ENCODE results near the gene AGBL4. TPM values are rescaled to one million over a fixed set of nuclear protein-coding genes. Genes with fewer than 3 reads are reported as not detected.

Gene AGBL4
- total and polyA plus RNA-seq, 2 of the 13 experiments (the other 11 are each of a cell fraction or from before 2014, with no cell fraction given): not detected

- no peak for TF ChIP-seq NR2C2 (CRISPR knock-in tag; IDR thresholded peaks at IDR 0.05; ENCODE audit: borderline replicate concordance)
- no peak for TF ChIP-seq MAFK (conservative IDR thresholded peaks at IDR 0.05 in 1 of 2, IDR thresholded peaks at IDR 0.05 in 1 of 2; ENCODE audit: low read length in 2 of 2)
- TF ChIP-seq ZNF143 (CRISPR knock-in tag; IDR thresholded peaks at IDR 0.05): no peak
Measured at GRCh38 chr1:49190138-49190537, 833.6 kb downstream of the AGBL4 start (continued).

- no peak overlapping the region for H3K27ac ChIP-seq (ENCODE audit: extremely low read length, insufficient read depth, low read length)
- ChIA-PET POLR2A (no interaction called here), CTCF (ENCODE audit: low intra/inter-chr PET ratio, low total read pairs) (no interaction called here)
- no peak for TF ChIP-seq U2AF1 (optimal IDR thresholded peaks at IDR 0.05; ENCODE audit: low read depth, low read length)
- ATAC-seq: no peak
- H2AFZ ChIP-seq (ENCODE audit: low read length): no peak overlapping the region
- no peak overlapping the region for H3K4me2 ChIP-seq (ENCODE audit: low read depth, low read length)
- intact Hi-C loops (cut with micrococcal nuclease; ENCODE audit: unreplicated experiment) (no loop called here), in situ Hi-C loops (cut with HindIII; ENCODE audit: extremely low pct_ligation_motif_present, low pct_unique_long_range_greater_than_20kb) (no loop called here)
- FAIRE-seq: no peak
- 7% methylated on average over 3 of the region's 3 CpGs for WGBS (ENCODE audit: low lambda C conversion rate)
- no TSS peak for BruUV-seq (replicated peaks)
- H3K4me3 ChIP-seq (replicated peaks in 1 of 3; ENCODE audit: insufficient read depth in 1 of 3, low read depth in 2 of 3, low read length in 3 of 3): no peak overlapping the region
- no peaks in the 10 kb centered on the region for H4K20me1 ChIP-seq (ENCODE audit: insufficient read depth, low read length)
- H3K79me2 ChIP-seq (ENCODE audit: insufficient read depth, low read length): no peaks in the 10 kb centered on the region
- no peaks in the 10 kb centered on the region for H3K27me3 ChIP-seq (ENCODE audit: control insufficient read depth in 1 of 2, insufficient read depth in 2 of 2, low read length in 2 of 2)
- H3K9me3 ChIP-seq (ENCODE audit: low read length): peaks cover 92% of the 10 kb centered on the region
- no peaks in the 10 kb centered on the region for H3K4me1 ChIP-seq (ENCODE audit: insufficient read depth, low read length)
- no peak for DNase-seq (ENCODE audit: low spot score)
- H3K9ac ChIP-seq (ENCODE audit: insufficient read depth, low read depth, low read length): no peak overlapping the region
- H3K36me3 ChIP-seq (replicated peaks in 1 of 2; ENCODE audit: control insufficient read depth in 1 of 2, insufficient read depth in 2 of 2, low read length in 2 of 2): no peaks in the 10 kb centered on the region
Measured at GRCh38 chr1:49187056-49187455, 836.7 kb downstream of the AGBL4 start.

GRCh38 chr1:49185450-49185980, 838.2 kb downstream of the AGBL4 start:
- Histone ChIP-seq H3K9me3 (ENCODE audit: low read length) (peaks cover 94% of the 10 kb centered on the region), H3K4me1 (ENCODE audit: insufficient read depth, low read length) (no peaks in the 10 kb centered on the region), H3K27me3 (ENCODE audit: control insufficient read depth in 1 of 2, insufficient read depth in 2 of 2, low read length in 2 of 2) (no peaks in the 10 kb centered on the region), H4K20me1 (ENCODE audit: insufficient read depth, low read length) (no peaks in the 10 kb centered on the region), H2AFZ (ENCODE audit: low read length) (no peak overlapping the region), H3K79me2 (ENCODE audit: insufficient read depth, low read length) (no peaks in the 10 kb centered on the region), H3K4me3 (replicated peaks in 1 of 3; ENCODE audit: insufficient read depth in 1 of 3, low read depth in 2 of 3, low read length in 3 of 3) (no peak overlapping the region), H3K4me2 (ENCODE audit: low read depth, low read length) (no peak overlapping the region), H3K36me3 (replicated peaks in 1 of 2; ENCODE audit: control insufficient read depth in 1 of 2, insufficient read depth in 2 of 2, low read length in 2 of 2) (no peaks in the 10 kb centered on the region), H3K9ac (ENCODE audit: insufficient read depth, low read depth, low read length) (no peak overlapping the region), H3K27ac (ENCODE audit: extremely low read length, insufficient read depth, low read length) (no peak overlapping the region)
- DNase-seq (ENCODE audit: low spot score) (no peak), FAIRE-seq (no peak), ATAC-seq (no peak)
- BruUV-seq (replicated peaks): no TSS peak
- intact Hi-C loops (cut with micrococcal nuclease; ENCODE audit: unreplicated experiment): no loop called here
- TF ChIP-seq ZNF7 (CRISPR knock-in tag; IDR thresholded peaks at IDR 0.05) (no peak), ZNF343 (CRISPR knock-in tag; IDR thresholded peaks at IDR 0.05) (no peak), ZNF768 (CRISPR knock-in tag; IDR thresholded peaks at IDR 0.05) (no peak), IRX3 (CRISPR knock-in tag; IDR thresholded peaks at IDR 0.05; ENCODE audit: borderline replicate concordance, low read depth) (no peak), ZKSCAN5 (CRISPR knock-in tag; IDR thresholded peaks at IDR 0.05) (no peak), NFE2L2 (IDR thresholded peaks at IDR 0.05; ENCODE audit: low read length) (no peak), PBX2 (CRISPR knock-in tag; IDR thresholded peaks at IDR 0.05) (no peak), ZKSCAN8 (CRISPR knock-in tag; IDR thresholded peaks at IDR 0.05; ENCODE audit: borderline replicate concordance) (no peak), ZHX1 (CRISPR knock-in tag; IDR thresholded peaks at IDR 0.05; ENCODE audit: low read depth) (no peak)
- WGBS (ENCODE audit: low lambda C conversion rate): 0% methylated on average over 4 of the region's 4 CpGs
- ChIA-PET POLR2A (no interaction called here), CTCF (ENCODE audit: low intra/inter-chr PET ratio, low total read pairs) (no interaction called here)
- in situ Hi-C loops (cut with HindIII; ENCODE audit: extremely low pct_ligation_motif_present, low pct_unique_long_range_greater_than_20kb): no loop called here
